Body of pancreas (tissue), 4 donors: Measurements from ENCODE around the gene MYCN. TPM values are rescaled to one million over a fixed set of nuclear protein-coding genes. Genes with fewer than 3 reads are reported as not detected.

ENCODE experiments used
- ATAC-seq: fragments of 150-250 bp; one replicate; pipeline ENCODE4 v1.9.1; 2016
- DNase-seq, 4 donors: peaks; one replicate each; pipeline ENCODE4 v3.0.0-alpha.2; 2019
- H3K27ac ChIP-seq, 4 donors: fragments of 200-600 bp; sonication (generic); 1 replicate in 3 of 4; 2 replicates in 1 of 4; pipeline versions ENCODE4 v1.5.1 to v1.6.1; 2016 to 2019; ENCODE audit warnings: mild to moderate bottlenecking in 1 of 4, mixed read lengths in 1 of 4, moderate library complexity in 1 of 4
- H3K27me3 ChIP-seq, 2 donors: fragments of 200-600 bp; sonication (generic); one replicate each; pipeline ENCODE4 v1.6.0; 2016; ENCODE audit warnings: mild to moderate bottlenecking in 1 of 2
- H3K36me3 ChIP-seq, 2 donors: fragments of 200-600 bp; sonication (generic); replicated peaks in 1 of 2; 2 replicates each; pipeline ENCODE4 v1.5.1; 2016; ENCODE audit warnings: low read depth in 2 of 2; ENCODE audit not compliant: insufficient read depth in 1 of 2
- H3K4me1 ChIP-seq: fragments of 200-600 bp; sonication (generic); one replicate; pipeline ENCODE4 v1.6.0; 2016
- H3K4me3 ChIP-seq, 2 donors: fragments of 200-600 bp; sonication (generic); 1 replicate in 1 of 2; 2 replicates in 1 of 2; pipeline ENCODE4 v1.5.1; 2016 to 2019
- H3K9me3 ChIP-seq, 3 donors: fragments of 200-600 bp; sonication (generic); 1 replicate in 2 of 3; 2 replicates in 1 of 3; pipeline ENCODE4 v1.5.1; 2016
- POLR2A ChIP-seq, 3 donors: fragments of 450-650 bp; IDR thresholded peaks; one replicate each; pipeline ENCODE4 v1.6.1; 2016; ENCODE audit warnings: antibody characterized with exemption in 3 of 3, mild to moderate bottlenecking in 2 of 3
- WGBS, 2 donors: methylation state at CpG; one replicate each; pipeline ENCODE4 v1.1.5; 2017; 5-methylcytosine and 5-hydroxymethylcytosine counted together
- intact Hi-C: fragments of 100-400 bp; cut with DNase I; formaldehyde crosslinking; loops from one replicate; pipeline ENCODE4 v1.15.1; 2023
- total RNA-seq, 2 donors: library from RNA; depleted of rRNA; stranded (reverse); fragments of >200 nt; gene quantifications; one replicate each; pipeline ENCODE4 v1.1.0, GENCODE V29; 2016
- TF ChIP-seq, protein P1 (sequence below), 7 experiments: fragments of 450-650 bp in 4 of 7; fragments of 200-600 bp in 3 of 7; sonication (generic) in 3 of 7; IDR thresholded peaks; one replicate each; pipeline ENCODE4 v1.5.1; 2016 to 2019; ENCODE audit warnings: antibody characterized with exemption in 7 of 7

The MYCN gene
- total RNA-seq, 2 donors from 2014 or later = not detected

GRCh38 chr2:15986644-15987043 lies 46.3 kb downstream of the MYCN start:
- no peak for ATAC-seq
- 78 to 84% methylated on average over 3 to 4 of the region's 4 CpGs for WGBS, 2 donors
- Histone ChIP-seq H3K27ac (no peak overlapping the region), H3K4me1 (no peaks in the 10 kb centered on the region), H3K36me3 (no peaks in the 10 kb centered on the region), H3K4me3 (no peak overlapping the region), H3K9me3 (no peaks in the 10 kb centered on the region), H3K27me3 (no peaks in the 10 kb centered on the region)
- DNase-seq = no peak
- TF ChIP-seq POLR2A (IDR thresholded peaks at IDR 0.05) = no peak
- TF ChIP-seq, protein P1, sequence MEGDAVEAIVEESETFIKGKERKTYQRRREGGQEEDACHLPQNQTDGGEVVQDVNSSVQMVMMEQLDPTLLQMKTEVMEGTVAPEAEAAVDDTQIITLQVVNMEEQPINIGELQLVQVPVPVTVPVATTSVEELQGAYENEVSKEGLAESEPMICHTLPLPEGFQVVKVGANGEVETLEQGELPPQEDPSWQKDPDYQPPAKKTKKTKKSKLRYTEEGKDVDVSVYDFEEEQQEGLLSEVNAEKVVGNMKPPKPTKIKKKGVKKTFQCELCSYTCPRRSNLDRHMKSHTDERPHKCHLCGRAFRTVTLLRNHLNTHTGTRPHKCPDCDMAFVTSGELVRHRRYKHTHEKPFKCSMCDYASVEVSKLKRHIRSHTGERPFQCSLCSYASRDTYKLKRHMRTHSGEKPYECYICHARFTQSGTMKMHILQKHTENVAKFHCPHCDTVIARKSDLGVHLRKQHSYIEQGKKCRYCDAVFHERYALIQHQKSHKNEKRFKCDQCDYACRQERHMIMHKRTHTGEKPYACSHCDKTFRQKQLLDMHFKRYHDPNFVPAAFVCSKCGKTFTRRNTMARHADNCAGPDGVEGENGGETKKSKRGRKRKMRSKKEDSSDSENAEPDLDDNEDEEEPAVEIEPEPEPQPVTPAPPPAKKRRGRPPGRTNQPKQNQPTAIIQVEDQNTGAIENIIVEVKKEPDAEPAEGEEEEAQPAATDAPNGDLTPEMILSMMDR (IDR thresholded peaks at IDR 0.05) = no peak
- intact Hi-C loops = no loop called here

- H3K27ac ChIP-seq = no peak overlapping the region
- H3K9me3 ChIP-seq = no peaks in the 10 kb centered on the region
- WGBS, 2 donors = 65 to 69% methylated on average over 5 of the region's 5 CpGs
- H3K36me3 ChIP-seq = no peaks in the 10 kb centered on the region
- ATAC-seq = no peak
- no peak for TF ChIP-seq POLR2A (IDR thresholded peaks at IDR 0.05)
- TF ChIP-seq, protein P1 (IDR thresholded peaks at IDR 0.05) = no peak
- intact Hi-C loops = no loop called here
- no peak for DNase-seq
- no peaks in the 10 kb centered on the region for H3K4me1 ChIP-seq
- H3K4me3 ChIP-seq = no peak overlapping the region
- H3K27me3 ChIP-seq = no peaks in the 10 kb centered on the region
These were observed 48.4 kb downstream of the MYCN start for GRCh38 chr2:15988733-15989132.

DNA sequence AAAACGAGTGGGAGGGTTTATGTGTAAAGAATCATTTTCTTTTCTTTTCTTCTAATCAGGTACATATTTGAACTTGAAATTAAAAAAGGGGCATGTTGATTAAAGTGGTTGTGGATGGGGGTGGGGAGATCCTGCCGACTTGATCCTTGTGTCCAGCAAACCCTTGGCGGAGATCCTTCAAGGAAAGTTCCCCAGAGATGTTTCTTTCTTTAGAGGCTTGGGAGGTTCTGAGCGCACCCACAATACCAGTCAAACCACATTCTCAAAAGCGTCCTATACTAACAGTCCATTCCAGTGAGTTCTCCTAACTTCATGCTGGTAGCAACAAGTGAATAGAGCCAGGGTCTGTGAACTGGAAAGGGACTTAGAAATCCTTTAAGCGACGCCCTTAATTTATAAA lies 49.2 kb downstream of the MYCN start:
- ATAC-seq (no peak), DNase-seq (no peak)
- Histone ChIP-seq H3K27ac (no peak overlapping the region), H3K27me3 (no peaks in the 10 kb centered on the region), H3K4me3 (no peak overlapping the region), H3K36me3 (no peaks in the 10 kb centered on the region), H3K4me1 (no peaks in the 10 kb centered on the region), H3K9me3 (no peaks in the 10 kb centered on the region)
- no peak for TF ChIP-seq POLR2A (IDR thresholded peaks at IDR 0.05)
- TF ChIP-seq, protein P1 (IDR thresholded peaks at IDR 0.05) = no peak
- intact Hi-C loops = no loop called here
- 43 to 45% methylated on average over 7 of the region's 7 CpGs for WGBS, 2 donors

- WGBS, 2 donors = 81 to 83% methylated on average over 11 of the region's 11 CpGs
- H3K9me3 ChIP-seq = no peaks in the 10 kb centered on the region
- no peaks in the 10 kb centered on the region for H3K4me1 ChIP-seq
- ATAC-seq = no peak
- TF ChIP-seq POLR2A (IDR thresholded peaks at IDR 0.05) = no peak
- TF ChIP-seq, protein P1 (IDR thresholded peaks at IDR 0.05) = no peak
- no peaks in the 10 kb centered on the region for H3K36me3 ChIP-seq
- H3K4me3 ChIP-seq = no peak overlapping the region
- no peak for DNase-seq
- H3K27ac ChIP-seq = no peak overlapping the region
- intact Hi-C loops = no loop called here
- H3K27me3 ChIP-seq = no peaks in the 10 kb centered on the region
These were observed 50.1 kb downstream of the MYCN start for GRCh38 chr2:15990151-15991101.

GRCh38 chr2:15991231-15991630 lies 50.9 kb downstream of the MYCN start:
- 52% methylated on average over 3 of the region's 3 CpGs for WGBS, 2 donors
- Histone ChIP-seq H3K36me3 (no peaks in the 10 kb centered on the region), H3K4me3 (no peak overlapping the region), H3K27me3 (no peaks in the 10 kb centered on the region), H3K4me1 (no peaks in the 10 kb centered on the region), H3K27ac (no peak overlapping the region), H3K9me3 (no peaks in the 10 kb centered on the region)
- TF ChIP-seq, protein P1 (IDR thresholded peaks at IDR 0.05) = no peak
- no peak for TF ChIP-seq POLR2A (IDR thresholded peaks at IDR 0.05)
- ATAC-seq = no peak
- no peak for DNase-seq
- intact Hi-C loops = no loop called here
